NCI-H1436 treated with DMSO at 0.1 percent for 48 hours (cell line): ENCODE measurements around the gene SRGAP3.

Experiments
- DNase-seq: peaks from one replicate; lab custom pipeline; 2025; lab: John Stamatoyannopoulos, UW

Gene SRGAP3

DNA sequence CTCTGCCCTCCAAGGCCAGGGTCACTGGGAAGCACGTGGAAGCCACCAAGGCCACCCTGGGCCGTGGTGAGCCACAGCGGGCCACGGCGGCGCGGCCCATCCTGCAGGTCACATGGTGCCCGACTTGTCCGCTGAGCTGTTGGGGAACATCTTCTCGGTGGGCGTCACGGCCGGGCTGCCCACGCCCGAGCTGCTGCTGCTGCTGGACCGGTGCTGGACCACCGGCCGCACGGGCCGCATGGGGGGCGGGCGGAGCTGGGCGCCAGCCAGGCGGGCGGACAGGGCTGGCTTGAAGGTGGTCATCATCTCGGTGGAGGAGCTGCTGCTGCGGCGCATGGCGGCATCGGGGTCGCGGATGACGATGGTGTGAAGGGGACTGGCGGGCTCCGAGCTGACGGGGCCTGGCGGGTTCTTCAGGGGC lies 264.0 kb downstream of the SRGAP3 start:
- no peak for DNase-seq

DNA sequence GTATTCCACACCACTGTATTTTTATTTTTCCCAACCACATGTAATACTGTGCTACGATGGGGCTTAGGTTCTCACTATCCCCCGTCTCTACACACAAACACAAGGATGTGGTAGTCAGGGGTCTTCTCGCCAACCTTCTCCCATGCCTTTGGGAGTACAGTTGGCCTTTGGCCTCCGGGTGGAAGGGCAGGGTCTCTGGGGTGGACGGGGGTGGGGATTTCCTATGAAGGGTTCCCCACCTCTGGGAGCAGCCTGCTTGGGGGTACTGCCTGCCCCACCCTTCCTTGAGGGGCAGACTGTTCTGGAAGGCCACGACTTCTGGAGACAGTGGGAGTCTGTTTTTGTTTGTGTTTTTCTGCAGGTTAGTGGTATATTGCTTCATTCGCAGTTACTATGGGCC lies 264.9 kb downstream of the SRGAP3 start:
- no peak for DNase-seq

DNA sequence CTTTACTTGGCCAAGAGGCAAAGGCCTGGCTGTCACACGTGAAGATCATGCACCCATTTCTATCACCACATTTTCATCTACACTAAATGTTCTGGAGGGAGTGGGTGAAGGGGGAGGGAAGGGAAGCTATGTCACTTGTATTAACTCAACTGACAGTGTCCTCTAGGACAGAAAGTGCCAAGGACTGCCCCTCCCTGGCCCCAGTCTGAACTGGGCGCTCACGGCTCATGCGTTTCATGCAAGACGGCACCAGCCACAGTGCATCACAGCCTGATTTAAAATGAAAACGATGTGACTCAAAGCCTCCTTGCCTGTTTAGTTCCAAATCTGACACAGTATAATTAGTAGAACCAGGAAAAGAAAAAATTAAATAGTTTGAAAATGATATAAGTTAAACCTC lies 265.4 kb downstream of the SRGAP3 start:
- DNase-seq = no peak

DNA sequence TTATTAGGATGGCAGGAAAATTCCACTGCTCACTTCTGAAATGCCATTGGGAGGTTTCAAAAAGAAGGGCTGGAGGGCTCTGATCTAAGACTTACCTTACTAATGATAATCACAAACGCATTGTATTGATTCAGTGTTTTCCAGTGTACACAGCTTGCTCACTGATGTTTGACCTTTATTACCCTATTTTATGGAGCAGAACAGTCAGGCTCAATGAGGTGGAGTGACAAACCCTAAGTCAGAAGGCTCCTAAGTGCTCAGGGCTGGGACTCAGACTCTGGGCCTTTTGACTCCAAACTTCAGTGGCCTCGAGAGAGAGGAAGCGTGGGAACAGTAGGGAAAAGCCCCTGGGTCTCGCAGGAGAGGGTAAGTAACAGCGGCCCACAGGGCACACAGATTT lies 265.9 kb downstream of the SRGAP3 start:
- DNase-seq = no peak

GRCh38 chr3:8983026-8983425 lies 266.4 kb downstream of the SRGAP3 start:
- no peak for DNase-seq

DNA sequence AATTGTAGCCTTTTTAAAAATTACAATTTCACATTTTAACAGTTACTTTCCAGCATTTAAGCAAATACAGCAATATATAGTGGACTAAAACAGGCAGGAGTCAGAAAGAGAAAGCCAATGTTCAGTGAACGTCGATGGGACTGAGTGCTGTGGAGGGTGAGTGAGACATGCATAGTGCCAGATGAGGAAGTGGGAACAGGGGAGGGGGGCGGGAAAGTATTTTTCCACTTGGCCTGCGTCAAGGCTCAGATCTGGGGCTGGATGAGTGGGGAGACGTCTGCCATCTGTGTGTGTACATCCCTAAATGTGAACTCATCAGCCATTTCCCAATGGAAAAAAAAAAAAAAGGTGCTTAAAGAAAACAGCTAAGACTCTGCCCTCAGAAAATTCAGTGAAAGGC lies 266.9 kb downstream of the SRGAP3 start:
- DNase-seq = no peak

DNA sequence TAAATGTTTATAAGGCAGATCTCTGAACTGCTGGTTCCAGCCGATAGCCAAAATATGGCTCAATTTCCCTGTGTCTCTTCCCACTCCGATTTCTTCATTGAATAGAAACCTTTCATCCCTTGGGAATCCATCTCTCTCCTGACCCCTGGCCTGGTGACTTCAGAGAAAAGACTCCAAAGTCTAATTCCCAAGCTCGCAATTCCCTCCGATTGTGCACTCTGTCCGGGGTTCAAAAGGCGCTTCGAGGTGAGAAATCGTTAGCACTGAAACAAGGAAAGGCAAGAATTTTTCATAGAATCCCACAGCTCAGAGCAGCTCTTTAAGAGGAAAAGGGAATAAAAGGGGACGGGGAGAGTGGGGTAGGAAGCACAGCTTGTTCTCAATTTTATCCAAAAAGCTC lies 267.7 kb downstream of the SRGAP3 start:
- DNase-seq = no peak

DNA sequence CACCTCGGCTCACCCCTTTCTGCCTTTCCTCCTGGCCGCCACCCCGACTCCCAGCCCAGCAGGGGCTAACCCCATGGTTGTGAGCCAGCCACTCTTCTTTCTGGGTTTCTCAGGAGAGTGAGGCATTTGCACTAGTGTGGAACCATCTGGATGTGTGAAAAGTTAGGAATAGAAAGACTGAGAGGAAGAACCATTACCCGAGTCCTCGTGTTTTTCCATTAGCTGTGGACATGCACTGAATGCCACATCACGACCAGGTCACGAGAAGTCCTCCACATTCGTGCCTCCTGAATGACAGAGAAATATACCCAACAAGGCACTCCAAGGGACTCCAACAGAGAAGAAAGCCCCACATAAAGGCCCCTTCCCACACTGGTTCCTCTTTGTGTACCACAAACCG lies 268.1 kb downstream of the SRGAP3 start:
- no peak for DNase-seq

GRCh38 chr3:8980756-8981257 lies 268.6 kb downstream of the SRGAP3 start:
- DNase-seq = no peak

DNA sequence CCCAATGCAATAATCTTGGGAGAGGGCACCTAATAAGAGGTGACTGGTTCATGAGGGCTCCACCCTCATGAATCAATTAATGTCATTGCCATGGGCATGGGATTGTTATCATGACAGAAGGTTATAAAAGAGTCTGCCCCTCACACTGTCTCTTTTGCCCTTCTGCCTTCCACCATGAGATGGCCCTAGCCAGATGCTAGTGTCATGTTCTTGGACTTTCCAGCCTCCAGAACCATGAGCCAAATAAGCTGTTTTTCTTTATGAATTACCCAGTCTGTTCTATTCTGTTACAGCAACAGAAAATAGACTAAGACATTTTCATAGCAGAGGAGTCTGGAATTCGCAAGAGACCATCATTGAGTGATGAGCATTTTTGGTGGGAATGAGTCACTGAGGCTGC lies 270.2 kb downstream of the SRGAP3 start:
- DNase-seq = no peak

DNA sequence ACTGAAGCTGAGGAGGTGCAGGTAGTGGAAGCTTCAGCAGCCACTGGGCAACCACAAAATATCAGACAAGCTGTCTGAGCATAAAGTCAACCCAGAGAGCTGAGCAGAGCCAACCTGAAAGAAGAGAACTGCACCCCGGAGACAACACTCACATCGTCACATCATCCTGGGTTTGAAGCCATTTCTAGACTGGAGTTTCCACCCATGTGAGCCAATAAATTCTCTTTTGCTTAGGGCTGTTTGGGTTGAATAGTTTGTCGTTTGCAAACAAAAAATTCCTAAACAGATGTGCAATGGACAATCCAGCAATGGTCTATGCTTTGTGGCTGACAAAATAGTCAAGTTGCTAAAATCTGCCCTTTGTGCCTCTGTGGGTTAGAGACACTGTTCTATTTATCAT lies 270.9 kb downstream of the SRGAP3 start:
- no peak for DNase-seq

DNA sequence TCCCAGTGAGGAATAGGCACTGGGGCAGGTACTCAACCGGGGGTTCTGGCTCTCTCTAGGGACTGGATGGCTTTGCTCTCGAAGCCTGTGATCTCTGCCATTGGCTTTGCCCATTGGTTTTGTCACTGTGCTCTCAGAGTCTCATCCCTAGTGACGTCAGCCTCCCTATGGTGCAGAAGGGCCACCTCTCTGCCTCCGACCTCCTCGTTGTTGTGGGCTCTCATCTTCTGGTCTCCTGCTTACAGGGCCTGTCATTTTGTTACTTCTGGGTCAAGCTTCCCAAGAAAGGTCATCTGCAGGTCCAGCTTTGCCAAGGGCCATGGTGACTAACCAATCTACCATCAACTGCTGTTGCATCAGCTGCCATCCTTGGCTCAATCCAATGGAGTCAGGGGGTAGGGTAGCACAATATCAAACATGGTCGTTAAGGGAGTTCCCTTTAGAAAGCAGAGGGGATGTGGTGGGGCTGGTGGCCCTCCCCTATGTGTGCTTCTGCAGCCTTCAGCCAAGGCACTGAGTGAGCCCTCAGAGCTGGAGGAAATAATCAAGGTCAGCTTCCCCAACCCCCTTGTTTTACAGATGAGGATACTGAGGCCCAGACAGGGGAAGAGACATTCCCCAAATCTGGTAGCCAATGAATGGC lies 272.8 kb downstream of the SRGAP3 start:
- no peak for DNase-seq

- no peak for DNase-seq
These were observed 274.1 kb downstream of the SRGAP3 start for GRCh38 chr3:8975081-8976020.

- DNase-seq = no peak
These were observed 275.0 kb downstream of the SRGAP3 start for GRCh38 chr3:8974458-8974857.

- no peak for DNase-seq
These were observed 276.8 kb downstream of the SRGAP3 start for GRCh38 chr3:8972639-8973038.

GRCh38 chr3:8970971-8971589 lies 278.4 kb downstream of the SRGAP3 start:
- no peak for DNase-seq

GRCh38 chr3:8969241-8969640 lies 280.2 kb downstream of the SRGAP3 start:
- DNase-seq = no peak

GRCh38 chr3:8968375-8968882 lies 281.0 kb downstream of the SRGAP3 start:
- DNase-seq = no peak

GRCh38 chr3:8967553-8967952 lies 281.9 kb downstream of the SRGAP3 start:
- no peak for DNase-seq

- DNase-seq = no peak
These were observed 282.6 kb downstream of the SRGAP3 start for GRCh38 chr3:8966820-8967348.

- DNase-seq = no peak
These were observed 283.2 kb downstream of the SRGAP3 start for GRCh38 chr3:8966150-8966819.
